HEK293 (cell line): Measurements from ENCODE around the gene DPH2.

Experiments used
- HIC1 ChIP-seq: fragments of 450-650 bp; formaldehyde crosslinking; IDR thresholded peaks from 2 replicates; pipeline ENCODE4 v1.5.1; 2016; ENCODE audit warnings: missing biosample characterization, missing genetic modification characterization
- IKZF3 ChIP-seq: fragments of 450-650 bp; IDR thresholded peaks from 2 replicates; pipeline ENCODE4 v1.5.0; 2018; ENCODE audit warnings: missing biosample characterization, mild to moderate bottlenecking, missing genetic modification characterization, moderate library complexity
- KLF17 ChIP-seq: fragments of 450-650 bp; formaldehyde crosslinking; IDR thresholded peaks from 2 replicates; pipeline ENCODE4 v1.5.1; 2016; ENCODE audit warnings: missing biosample characterization, missing genetic modification characterization
- KLF9 ChIP-seq: fragments of 450-650 bp; formaldehyde crosslinking; IDR thresholded peaks from 2 replicates; pipeline ENCODE4 v1.5.1; 2016; ENCODE audit warnings: missing biosample characterization, missing genetic modification characterization, low read depth
- OSR2 ChIP-seq: fragments of 450-650 bp; formaldehyde crosslinking; IDR thresholded peaks from 2 replicates; pipeline ENCODE4 v1.5.1; 2016; ENCODE audit warnings: missing biosample characterization, missing genetic modification characterization
- YY1 ChIP-seq: fragments of 450-650 bp; formaldehyde crosslinking; IDR thresholded peaks from 2 replicates; pipeline ENCODE4 v1.5.1; 2018; ENCODE audit warnings: missing biosample characterization, missing genetic modification characterization
- ZIC2 ChIP-seq: fragments of 450-650 bp; formaldehyde crosslinking; IDR thresholded peaks from 2 replicates; pipeline ENCODE4 v1.5.1; 2016; ENCODE audit warnings: missing biosample characterization, missing genetic modification characterization
- ZNF114 ChIP-seq: fragments of 450-650 bp; formaldehyde crosslinking; IDR thresholded peaks from 2 replicates; pipeline ENCODE4 v1.5.0; 2017; ENCODE audit warnings: missing biosample characterization, missing genetic modification characterization
- ZNF146 ChIP-seq: fragments of 450-650 bp; formaldehyde crosslinking; IDR thresholded peaks from 2 replicates; pipeline ENCODE4 v1.5.1; 2016; ENCODE audit warnings: missing biosample characterization, missing genetic modification characterization
- ZNF157 ChIP-seq: fragments of 450-650 bp; formaldehyde crosslinking; IDR thresholded peaks from 2 replicates; pipeline ENCODE4 v1.5.1; 2016; ENCODE audit warnings: missing biosample characterization, missing genetic modification characterization
- ZNF2 ChIP-seq: fragments of 450-650 bp; formaldehyde crosslinking; IDR thresholded peaks from 2 replicates; pipeline ENCODE4 v1.5.1; 2016; ENCODE audit warnings: missing biosample characterization, missing genetic modification characterization
- ZNF202 ChIP-seq: fragments of 450-650 bp; formaldehyde crosslinking; IDR thresholded peaks from 2 replicates; pipeline ENCODE4 v1.5.1; 2016; ENCODE audit warnings: missing biosample characterization, missing genetic modification characterization, borderline replicate concordance
- ZNF335 ChIP-seq: fragments of 450-650 bp; formaldehyde crosslinking; conservative IDR thresholded peaks from 2 replicates; pipeline ENCODE4 v1.5.1; 2016; ENCODE audit warnings: missing biosample characterization, missing genetic modification characterization
- ZNF341 ChIP-seq: fragments of 450-650 bp; formaldehyde crosslinking; IDR thresholded peaks from 2 replicates; pipeline ENCODE4; 2016; ENCODE audit warnings: low read depth, missing biosample characterization, missing genetic modification characterization
- ZNF354C ChIP-seq: fragments of 450-650 bp; formaldehyde crosslinking; IDR thresholded peaks from 2 replicates; pipeline ENCODE4 v1.5.1; 2016; ENCODE audit warnings: missing biosample characterization, missing genetic modification characterization, low read depth, borderline replicate concordance
- ZNF510 ChIP-seq: fragments of 450-650 bp; formaldehyde crosslinking; IDR thresholded peaks from 2 replicates; pipeline ENCODE4 v1.5.1; 2018; ENCODE audit warnings: mild to moderate bottlenecking, missing genetic modification characterization, missing biosample characterization; ENCODE audit not compliant: insufficient replicate concordance
- ZNF600 ChIP-seq: fragments of 450-650 bp; formaldehyde crosslinking; IDR thresholded peaks from 2 replicates; pipeline ENCODE4 v1.5.1; 2016; ENCODE audit warnings: missing biosample characterization, missing genetic modification characterization
- ZNF639 ChIP-seq: fragments of 450-650 bp; formaldehyde crosslinking; IDR thresholded peaks from 2 replicates; pipeline ENCODE4 v1.5.1; 2016; ENCODE audit warnings: missing biosample characterization, missing genetic modification characterization
- ZNF654 ChIP-seq: fragments of 450-650 bp; formaldehyde crosslinking; IDR thresholded peaks from 2 replicates; pipeline ENCODE4 v1.5.1; 2016; ENCODE audit warnings: low read depth, missing biosample characterization, missing genetic modification characterization
- ZNF792 ChIP-seq: fragments of 450-650 bp; formaldehyde crosslinking; IDR thresholded peaks from 2 replicates; pipeline ENCODE4 v1.5.1; 2016; ENCODE audit warnings: missing biosample characterization, missing genetic modification characterization
- TF ChIP-seq, protein P1 (sequence below): fragments of 450-650 bp; formaldehyde crosslinking; IDR thresholded peaks from 2 replicates; pipeline ENCODE4 v1.5.1; 2017; ENCODE audit warnings: missing biosample characterization, mild to moderate bottlenecking, missing genetic modification characterization, moderate library complexity
- TF ChIP-seq, protein P2 (sequence below): fragments of 450-650 bp; formaldehyde crosslinking; IDR thresholded peaks from 2 replicates; pipeline ENCODE4 v1.5.1; 2017; ENCODE audit warnings: missing biosample characterization, missing genetic modification characterization
- TF ChIP-seq, protein P3 (sequence below): fragments of 450-650 bp; formaldehyde crosslinking; IDR thresholded peaks from 2 replicates; pipeline ENCODE4 v1.5.1; 2016; ENCODE audit warnings: missing biosample characterization, missing genetic modification characterization

The DPH2 gene

DNA sequence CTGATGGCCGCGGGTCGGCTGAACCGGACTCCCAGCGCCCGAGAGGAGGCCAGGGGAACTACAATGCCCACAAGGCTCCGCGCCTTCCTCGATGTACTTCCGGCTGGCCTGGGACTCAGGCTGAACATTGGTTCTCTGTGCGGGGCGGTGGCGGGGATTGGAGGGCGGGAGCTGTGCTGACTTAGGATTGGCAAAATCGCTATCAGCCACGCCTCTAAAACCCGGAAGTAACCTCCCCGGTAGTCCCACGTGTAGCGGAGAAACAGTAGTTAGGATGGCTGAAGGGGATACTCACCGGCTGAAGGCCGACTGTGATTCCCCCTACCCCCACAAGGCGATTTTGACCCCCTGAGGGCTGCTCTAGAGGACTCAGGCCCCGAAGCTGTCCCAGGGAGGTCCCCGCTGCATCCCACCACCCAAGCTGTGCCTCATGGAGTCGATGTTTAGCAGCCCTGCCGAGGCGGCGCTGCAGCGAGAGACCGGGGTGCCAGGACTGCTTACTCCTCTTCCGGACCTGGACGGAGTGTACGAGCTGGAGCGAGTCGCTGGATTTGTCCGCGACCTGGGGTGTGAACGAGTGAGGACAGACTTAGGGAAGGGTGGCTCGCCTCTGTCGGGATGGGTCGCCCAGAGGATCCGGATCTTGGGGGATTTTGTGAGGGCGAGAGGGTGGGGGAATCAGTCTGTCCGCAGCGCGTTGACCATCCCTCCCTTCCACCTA is at the start of gene DPH2 (continued):
- TF ChIP-seq ZNF639 (tag by site-specific recombination) (no peak), ZNF202 (tag by site-specific recombination) (no peak), ZIC2 (tag by site-specific recombination) (peak; percentile 9; the same call in 1 of the 2 replicates), ZNF157 (tag by site-specific recombination) (no peak), HIC1 (tag by site-specific recombination) (no peak), YY1 (tag by site-specific recombination) (0 out of 2 replicates have a peak, but pooled peaks have one; percentile 9), ZNF792 (tag by site-specific recombination) (no peak), ZNF2 (tag by site-specific recombination) (no peak), ZNF341 (tag by site-specific recombination) (no peak), ZNF335 (tag by site-specific recombination) (peak; percentile 53), ZNF600 (tag by site-specific recombination) (no peak), ZNF654 (tag by site-specific recombination) (no peak), ZNF114 (no peak), ZNF510 (tag by site-specific recombination) (no peak), KLF9 (no peak), IKZF3 (tag by site-specific recombination) (no peak), ZNF146 (no peak), KLF17 (tag by site-specific recombination) (no peak), OSR2 (tag by site-specific recombination) (0 out of 2 replicates have a peak, but pooled peaks have one; percentile 27), ZNF354C (no peak)
- TF ChIP-seq, protein P1, sequence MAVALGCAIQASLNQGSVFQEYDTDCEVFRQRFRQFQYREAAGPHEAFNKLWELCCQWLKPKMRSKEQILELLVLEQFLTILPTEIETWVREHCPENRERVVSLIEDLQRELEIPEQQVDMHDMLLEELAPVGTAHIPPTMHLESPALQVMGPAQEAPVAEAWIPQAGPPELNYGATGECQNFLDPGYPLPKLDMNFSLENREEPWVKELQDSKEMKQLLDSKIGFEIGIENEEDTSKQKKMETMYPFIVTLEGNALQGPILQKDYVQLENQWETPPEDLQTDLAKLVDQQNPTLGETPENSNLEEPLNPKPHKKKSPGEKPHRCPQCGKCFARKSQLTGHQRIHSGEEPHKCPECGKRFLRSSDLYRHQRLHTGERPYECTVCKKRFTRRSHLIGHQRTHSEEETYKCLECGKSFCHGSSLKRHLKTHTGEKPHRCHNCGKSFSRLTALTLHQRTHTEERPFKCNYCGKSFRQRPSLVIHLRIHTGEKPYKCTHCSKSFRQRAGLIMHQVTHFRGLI = no peak
- TF ChIP-seq, protein P2, sequence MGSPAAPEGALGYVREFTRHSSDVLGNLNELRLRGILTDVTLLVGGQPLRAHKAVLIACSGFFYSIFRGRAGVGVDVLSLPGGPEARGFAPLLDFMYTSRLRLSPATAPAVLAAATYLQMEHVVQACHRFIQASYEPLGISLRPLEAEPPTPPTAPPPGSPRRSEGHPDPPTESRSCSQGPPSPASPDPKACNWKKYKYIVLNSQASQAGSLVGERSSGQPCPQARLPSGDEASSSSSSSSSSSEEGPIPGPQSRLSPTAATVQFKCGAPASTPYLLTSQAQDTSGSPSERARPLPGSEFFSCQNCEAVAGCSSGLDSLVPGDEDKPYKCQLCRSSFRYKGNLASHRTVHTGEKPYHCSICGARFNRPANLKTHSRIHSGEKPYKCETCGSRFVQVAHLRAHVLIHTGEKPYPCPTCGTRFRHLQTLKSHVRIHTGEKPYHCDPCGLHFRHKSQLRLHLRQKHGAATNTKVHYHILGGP (tag by site-specific recombination) = peak; percentile 99
- TF ChIP-seq, protein P3, sequence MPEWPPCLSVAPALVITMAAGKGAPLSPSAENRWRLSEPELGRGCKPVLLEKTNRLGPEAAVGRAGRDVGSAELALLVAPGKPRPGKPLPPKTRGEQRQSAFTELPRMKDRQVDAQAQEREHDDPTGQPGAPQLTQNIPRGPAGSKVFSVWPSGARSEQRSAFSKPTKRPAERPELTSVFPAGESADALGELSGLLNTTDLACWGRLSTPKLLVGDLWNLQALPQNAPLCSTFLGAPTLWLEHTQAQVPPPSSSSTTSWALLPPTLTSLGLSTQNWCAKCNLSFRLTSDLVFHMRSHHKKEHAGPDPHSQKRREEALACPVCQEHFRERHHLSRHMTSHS = no peak
